HepG2 (cell line): ENCODE results near the gene MACROH2A1. TPM values are rescaled to one million over a fixed set of nuclear protein-coding genes. Genes with fewer than 3 reads are reported as not detected.

Source experiments
- ATAC-seq: fragments of 200-7000 bp; cut with Tn5 transposase; 3 replicates; pipeline ENCODE4 v1.9.1; 2020; ENCODE audit warnings: mild to moderate bottlenecking, moderate library complexity
- BruUV-seq: library from RNA; stranded (reverse); fragments of 400-500 nt; replicated peaks from 2 replicates; lab custom pipeline; 2021; lab: Mats Ljungman, UMichigan
- CTCF ChIA-PET: fragments of 300-600 bp; formaldehyde crosslinking; extraction: SDS; loops from one replicate; lab custom pipeline; 2021; ENCODE audit warnings: low total read pairs, inconsistent platforms, low intra/inter-chr PET ratio; lab: Yijun Ruan, JAX
- POLR2A ChIA-PET: fragments of 350-600 bp; sonication (Branson Sonifier 250); formaldehyde crosslinking; loops from one replicate; lab custom pipeline; 2020; ENCODE audit warnings: antibody characterized with exemption, inconsistent platforms; lab: Yijun Ruan, JAX
- DNase-seq: peaks from one replicate; pipeline ENCODE4 v3.0.0-alpha.2; 2015; ENCODE audit warnings: low spot score
- FAIRE-seq: peaks from 3 replicates; lab custom pipeline; 2011; peaks lifted over from hg19 to GRCh38; lab: Jason Lieb, UNC
- H2AFZ ChIP-seq: one replicate; pipeline ENCODE4 v1.6.1; 2011; ENCODE audit warnings: low read length, inconsistent platforms
- H3K27ac ChIP-seq: fragments of 300-600 bp; 3 replicates; pipeline ENCODE4 v1.8.0; 2011; ENCODE audit warnings: mixed run types, mild to moderate bottlenecking, mixed read lengths, low read length, inconsistent platforms; ENCODE audit not compliant: insufficient read depth; ENCODE audit errors: extremely low read length
- H3K27me3 ChIP-seq, 2 experiments: fragments of 200-600 bp in 1 of 2; 2 replicates in 1 of 2; 3 replicates in 1 of 2; pipeline versions ENCODE4 v1.6.0 to v1.8.0; 2011; ENCODE audit warnings: low read length in 2 of 2, mild to moderate bottlenecking in 2 of 2, moderate library complexity in 2 of 2, inconsistent platforms in 1 of 2; ENCODE audit not compliant: insufficient read depth in 2 of 2, control insufficient read depth in 1 of 2
- H3K36me3 ChIP-seq, 2 experiments: fragments of 200-600 bp in 1 of 2; replicated peaks in 1 of 2; 2 replicates in 1 of 2; 3 replicates in 1 of 2; pipeline versions ENCODE4 v1.5.1 to v1.8.0; 2011; ENCODE audit warnings: low read length in 2 of 2, inconsistent platforms in 1 of 2; ENCODE audit not compliant: insufficient read depth in 2 of 2, control insufficient read depth in 1 of 2
- H3K4me1 ChIP-seq: 2 replicates; pipeline ENCODE4 v1.5.1; 2012; ENCODE audit warnings: low read length, inconsistent platforms; ENCODE audit not compliant: insufficient read depth
- H3K4me2 ChIP-seq: 2 replicates; pipeline ENCODE4 v1.6.0; 2011; ENCODE audit warnings: low read depth, low read length, inconsistent platforms
- H3K4me3 ChIP-seq, 3 experiments: fragments of 200-600 bp in 1 of 3; sonication (generic), shearing (Covaris generic) in 1 of 3; replicated peaks in 1 of 3; 2 replicates each; pipeline ENCODE4 v1.5.1; 2011 to 2016; ENCODE audit warnings: low read length in 3 of 3, inconsistent platforms in 2 of 3, low read depth in 2 of 3, mild to moderate bottlenecking in 2 of 3, control low read depth in 1 of 3, mixed read lengths in 1 of 3; ENCODE audit not compliant: insufficient read depth in 1 of 3
- H3K79me2 ChIP-seq: one replicate; pipeline ENCODE4 v1.6.1; 2011; ENCODE audit warnings: low read length, inconsistent platforms; ENCODE audit not compliant: insufficient read depth
- H3K9ac ChIP-seq: 2 replicates; pipeline ENCODE4 v1.6.0; 2011; ENCODE audit warnings: mild to moderate bottlenecking, low read depth, low read length, inconsistent platforms; ENCODE audit not compliant: insufficient read depth
- H3K9me3 ChIP-seq: 2 replicates; pipeline ENCODE4 v1.5.1; 2012; ENCODE audit warnings: mild to moderate bottlenecking, low read length
- H4K20me1 ChIP-seq: 2 replicates; pipeline ENCODE4 v1.6.0; 2011; ENCODE audit warnings: inconsistent platforms, mild to moderate bottlenecking, low read length, moderate library complexity; ENCODE audit not compliant: insufficient read depth
- ARHGAP35 ChIP-seq: sonication (generic); formaldehyde crosslinking; IDR thresholded peaks from 2 replicates; pipeline ENCODE4 v1.9.0; 2022; ENCODE audit warnings: mild to moderate bottlenecking, inconsistent platforms, moderate library complexity, missing genetic modification reagents, borderline replicate concordance
- ATF7 ChIP-seq, 2 experiments: fragments of 450-650 bp in 1 of 2; sonication (generic) in 1 of 2; formaldehyde crosslinking in 1 of 2; IDR thresholded peaks; 2 replicates each; pipeline versions ENCODE4 v1.4.0 to v1.6.1; 2016 to 2020; ENCODE audit warnings: antibody characterized with exemption in 1 of 2, mild to moderate bottlenecking in 1 of 2, missing genetic modification reagents in 1 of 2
- EZH2 ChIP-seq: conservative IDR thresholded peaks from 2 replicates; pipeline ENCODE4 v1.6.1; 2012; ENCODE audit warnings: mild to moderate bottlenecking, low read depth, low read length, moderate library complexity
- GATAD1 ChIP-seq: IDR thresholded peaks from 2 replicates; pipeline ENCODE4 v1.6.1; 2016; ENCODE audit warnings: missing genetic modification reagents, missing compliant biosample characterization
- HDAC2 ChIP-seq: sonication (generic); formaldehyde crosslinking; IDR thresholded peaks from 2 replicates; pipeline ENCODE4 v1.4.0; 2020; ENCODE audit warnings: missing genetic modification reagents
- JARID2 ChIP-seq: sonication (generic); formaldehyde crosslinking; IDR thresholded peaks from 2 replicates; pipeline ENCODE4 v1.8.1; 2023; ENCODE audit warnings: missing genetic modification reagents, inconsistent platforms; ENCODE audit not compliant: insufficient replicate concordance
- MLXIP ChIP-seq: sonication (generic); formaldehyde crosslinking; IDR thresholded peaks from 2 replicates; pipeline ENCODE4 v1.9.0; 2021; ENCODE audit warnings: missing genetic modification reagents, borderline replicate concordance
- MTA1 ChIP-seq: sonication (generic); formaldehyde crosslinking; IDR thresholded peaks from 2 replicates; pipeline ENCODE4 v1.4.0; 2020; ENCODE audit warnings: missing genetic modification reagents, mild to moderate bottlenecking, borderline replicate concordance
- MTF2 ChIP-seq: sonication (generic); formaldehyde crosslinking; IDR thresholded peaks from 2 replicates; pipeline ENCODE4 v1.5.0; 2020; ENCODE audit warnings: missing genetic modification reagents, borderline replicate concordance
- MXD1 ChIP-seq: sonication (generic); formaldehyde crosslinking; IDR thresholded peaks from 2 replicates; pipeline ENCODE4 v1.4.0; 2020; ENCODE audit warnings: mild to moderate bottlenecking, missing genetic modification reagents
- PLRG1 ChIP-seq: fragments of 450-650 bp; conservative IDR thresholded peaks from 2 replicates; pipeline ENCODE4 v1.6.1; 2016
- STAT5B ChIP-seq: sonication (generic); formaldehyde crosslinking; IDR thresholded peaks from 2 replicates; pipeline ENCODE4 v1.4.0; 2020; ENCODE audit warnings: missing genetic modification reagents
- THYN1 ChIP-seq: sonication (generic); formaldehyde crosslinking; IDR thresholded peaks from 2 replicates; pipeline ENCODE4 v1.8.1; 2023; ENCODE audit warnings: low read depth, mild to moderate bottlenecking, moderate library complexity, missing genetic modification reagents, borderline replicate concordance
- ZNF230 ChIP-seq: sonication (generic); formaldehyde crosslinking; IDR thresholded peaks from 2 replicates; pipeline ENCODE4 v1.4.0; 2020; ENCODE audit warnings: mild to moderate bottlenecking, missing genetic modification reagents
- ZNF550 ChIP-seq: sonication (generic); formaldehyde crosslinking; IDR thresholded peaks from 2 replicates; pipeline ENCODE4 v1.4.0; 2020; ENCODE audit warnings: mild to moderate bottlenecking, missing genetic modification reagents, borderline replicate concordance
- ZNF598 ChIP-seq: sonication (generic); formaldehyde crosslinking; IDR thresholded peaks from 2 replicates; pipeline ENCODE4 v1.5.1; 2020; ENCODE audit warnings: mild to moderate bottlenecking, missing genetic modification reagents, borderline replicate concordance
- ZNF746 ChIP-seq: sonication (generic); formaldehyde crosslinking; IDR thresholded peaks from 2 replicates; pipeline ENCODE4 v1.8.0; 2022; ENCODE audit warnings: mild to moderate bottlenecking, missing genetic modification reagents
- ZNF747 ChIP-seq: sonication (generic); formaldehyde crosslinking; IDR thresholded peaks from 2 replicates; pipeline ENCODE4 v1.8.1; 2023; ENCODE audit warnings: missing genetic modification reagents, mild to moderate bottlenecking, borderline replicate concordance
- ZSCAN29 ChIP-seq: sonication (generic); formaldehyde crosslinking; conservative IDR thresholded peaks from 2 replicates; pipeline ENCODE4 v1.4.0; 2020; ENCODE audit warnings: mild to moderate bottlenecking, missing genetic modification reagents
- WGBS: methylation state at CpG from one replicate; pipeline ENCODE4 v1.1.6; 2017; ENCODE audit warnings: low lambda C conversion rate; 5-methylcytosine and 5-hydroxymethylcytosine counted together
- in situ Hi-C: cut with HindIII; loops from 2 replicates; pipeline ENCODE4 v1.10.0; 2017; ENCODE audit warnings: low pct_unique_long_range_greater_than_20kb; ENCODE audit not compliant: extremely low pct_ligation_motif_present
- intact Hi-C: fragments of 100-400 bp; cut with micrococcal nuclease; formaldehyde crosslinking; loops from one replicate; pipeline ENCODE4 v1.10.0; 2022; ENCODE audit not compliant: unreplicated experiment
- polyA plus RNA-seq, 8 experiments: library from polyadenylated mRNA; depleted of rRNA in 3 of 8; stranded (reverse) in 7 of 8; unstranded in 1 of 8; fragments of >200 nt; fragmentation: Illumina TruSeq in 4 of 8; extraction: Trizol in 4 of 8; gene quantifications; 2 replicates each; pipeline versions ENCODE4 v1.2.1 to v1.2.3, GENCODE V29; 2011 to 2016; ENCODE audit warnings: low read depth in 4 of 8, missing spikeins in 1 of 8, mixed read lengths in 1 of 8; ENCODE audit not compliant: insufficient read depth in 1 of 8
- total RNA-seq, 5 experiments: library from RNA; depleted of rRNA; stranded (reverse); fragments of >200 nt; fragmentation: Illumina TruSeq; extraction: Trizol; gene quantifications; 2 replicates each; pipeline ENCODE4 v1.2.3, GENCODE V29; 2016; ENCODE audit warnings: low read depth in 1 of 5

Gene MACROH2A1
- total and polyA plus RNA-seq, 2 of the 13 experiments (the other 11 are each of a cell fraction or from before 2014, with no cell fraction given), result 69.1 to 158 TPM

GRCh38 chr5:135371622-135372232 is 27.3 kb downstream of the MACROH2A1 start:
- ChIA-PET POLR2A (no interaction called here), CTCF (no interaction called here)
- DNase-seq (no peak), FAIRE-seq (no peak), ATAC-seq (no peak)
- H3K36me3 ChIP-seq, result peaks cover 42 to 98% of the 10 kb centered on the region in 2 experiments
- H3K9ac ChIP-seq, result no peak overlapping the region
- H3K79me2 ChIP-seq, result no peaks in the 10 kb centered on the region
- H3K4me1 ChIP-seq, result no peaks in the 10 kb centered on the region
- no peak overlapping the region for H3K4me2 ChIP-seq
- H3K27ac ChIP-seq, result no peak overlapping the region
- no peaks in the 10 kb centered on the region for H3K9me3 ChIP-seq
- no peak overlapping the region for H2AFZ ChIP-seq
- TF ChIP-seq THYN1 (CRISPR knock-in tag) (no peak), MXD1 (CRISPR knock-in tag) (no peak), MLXIP (CRISPR knock-in tag) (no peak), HDAC2 (CRISPR knock-in tag) (no peak), JARID2 (CRISPR knock-in tag) (no peak), ARHGAP35 (CRISPR knock-in tag) (no peak), GATAD1 (CRISPR knock-in tag) (no peak), ZNF747 (CRISPR knock-in tag) (no peak), ATF7 (IDR thresholded peaks at IDR 0.05) (no peak), ATF7 (CRISPR knock-in tag; IDR thresholded peaks at IDR 0.05) (no peak), ZNF746 (CRISPR knock-in tag) (no peak), ZNF230 (CRISPR knock-in tag) (no peak), MTF2 (CRISPR knock-in tag) (no peak), PLRG1 (no peak), MTA1 (CRISPR knock-in tag) (no peak), EZH2 (no peak), ZNF598 (CRISPR knock-in tag) (no peak), ZNF550 (no peak), ZSCAN29 (CRISPR knock-in tag) (no peak), STAT5B (CRISPR knock-in tag) (no peak)
- intact Hi-C loops (no loop called here), in situ Hi-C loops (no loop called here)
- no TSS peak for BruUV-seq
- H3K4me3 ChIP-seq, result no peak overlapping the region
- 86% methylated on average over 3 of the region's 4 CpGs for WGBS
- H3K27me3 ChIP-seq, result no peaks in the 10 kb centered on the region
- no peaks in the 10 kb centered on the region; the same call in 1 of the 2 replicates for H4K20me1 ChIP-seq
